Measurements from ENCODE around the gene MZT1.

The MZT1 gene

DNA sequence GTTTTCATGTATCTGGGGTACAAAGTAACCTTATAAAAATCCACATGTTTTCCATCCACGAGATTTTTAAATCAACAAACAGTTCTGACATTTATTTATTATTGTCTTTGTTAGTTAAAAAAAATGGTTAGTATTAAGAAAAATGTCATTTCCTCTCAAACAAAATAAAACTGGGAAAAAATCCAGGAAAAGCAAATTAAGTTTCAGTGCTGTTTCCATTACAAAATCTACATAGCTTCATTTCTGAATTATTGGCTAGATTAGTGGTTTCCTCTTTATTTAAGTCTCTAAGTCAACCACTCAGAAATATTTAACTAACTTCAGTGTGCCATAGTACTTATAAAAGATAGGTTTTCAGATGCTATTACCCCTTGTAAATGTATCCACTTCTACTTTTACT lies 49.1 kb downstream of the MZT1 start:
- no peak for DNase-seq

DNA sequence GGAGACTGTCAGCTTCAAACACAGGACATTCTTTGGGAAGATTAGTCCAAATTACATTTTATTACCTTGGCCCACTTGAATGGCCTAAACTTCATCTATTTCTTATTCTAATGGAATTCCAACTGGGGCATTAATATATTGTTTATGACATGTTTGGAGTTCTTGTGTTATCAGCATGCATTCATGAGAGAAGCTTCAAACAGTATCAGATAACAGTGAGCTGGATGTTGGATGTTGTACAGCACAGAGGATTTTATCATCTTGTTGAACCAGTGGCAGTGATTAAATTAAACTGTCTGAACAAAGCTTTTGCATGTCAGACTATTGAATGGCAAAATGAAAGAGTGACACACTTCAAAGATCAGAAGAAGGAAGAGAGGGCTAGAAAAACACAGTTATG lies 50.0 kb downstream of the MZT1 start:
- no peak for DNase-seq

DNA sequence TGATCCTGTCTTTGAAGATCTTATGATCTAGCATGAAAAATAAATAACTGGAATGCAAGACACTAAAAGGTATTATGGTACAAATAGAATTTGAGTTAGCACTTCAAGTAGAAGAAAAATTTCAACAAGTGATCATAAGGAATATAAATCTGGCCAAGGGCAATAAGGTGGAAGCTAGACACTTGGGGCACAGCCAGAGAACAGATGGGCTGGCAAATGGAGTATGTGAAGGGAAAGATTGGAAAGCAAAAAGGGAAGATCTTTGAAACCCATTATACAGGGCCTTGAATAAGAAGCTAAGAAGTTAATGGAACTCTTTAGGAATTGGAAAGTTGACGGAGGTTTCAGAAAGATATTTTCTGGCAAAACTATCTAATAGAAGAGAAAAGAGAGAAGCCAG lies 61.0 kb downstream of the MZT1 start:
- DNase-seq: no peak

DNA sequence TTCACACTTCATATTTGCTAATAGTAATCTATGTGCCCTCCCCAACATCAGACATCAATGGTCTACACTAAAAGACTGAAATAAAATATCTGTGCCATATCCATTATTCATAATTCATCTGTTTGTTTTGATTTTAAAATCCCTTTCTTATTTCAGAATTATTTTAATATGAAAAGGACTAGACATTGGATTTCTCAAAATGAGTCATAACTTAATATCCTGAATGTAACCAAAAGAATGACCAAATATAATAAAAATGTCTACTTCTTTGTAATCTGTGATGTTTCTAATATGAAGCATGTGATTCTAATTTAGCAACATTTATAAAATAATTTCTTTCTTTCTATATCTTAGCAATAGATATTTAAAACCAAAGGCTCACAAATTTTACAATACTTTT lies 64.9 kb downstream of the MZT1 start:
- DNase-seq: no peak
